Testis (tissue), 3 donors: ENCODE data around the gene NLRP6. TPM values are rescaled to one million over a fixed set of nuclear protein-coding genes. Genes with fewer than 3 reads are reported as not detected.

Source experiments
- DNase-seq: peaks from one replicate; pipeline ENCODE4 v3.0.0-alpha.2; 2019
- H3K27ac ChIP-seq, 2 donors: fragments of 200-600 bp; sonication (generic); one replicate each; pipeline ENCODE4 v1.5.1; 2019
- H3K27me3 ChIP-seq: fragments of 200-600 bp; sonication (generic); one replicate; pipeline ENCODE4 v1.5.1; 2019
- H3K36me3 ChIP-seq: fragments of 200-600 bp; sonication (generic); one replicate; pipeline ENCODE4 v1.5.1; 2017; ENCODE audit warnings: low read depth; ENCODE audit errors: missing control alignments
- H3K4me1 ChIP-seq: fragments of 200-600 bp; sonication (generic); one replicate; pipeline ENCODE4 v1.5.1; 2019
- H3K4me3 ChIP-seq, 2 donors: fragments of 200-600 bp; sonication (generic); one replicate each; pipeline ENCODE4 v1.5.1; 2017 to 2019
- H3K9me3 ChIP-seq: fragments of 200-600 bp; sonication (generic); one replicate; pipeline ENCODE4 v1.5.1; 2017
- POLR2A ChIP-seq: fragments of 450-650 bp; IDR thresholded peaks from one replicate; pipeline ENCODE4 v1.6.1; 2017; ENCODE audit warnings: antibody characterized with exemption, mild to moderate bottlenecking, moderate library complexity
- WGBS, 2 donors: methylation state at CpG; one replicate each; pipeline ENCODE4 v1.1.5; 2018; 5-methylcytosine and 5-hydroxymethylcytosine counted together
- intact Hi-C: fragments of 100-400 bp; cut with DNase I; formaldehyde crosslinking; loops from one replicate; pipeline ENCODE4 v1.15.1; 2023; ENCODE audit warnings: low total_unique reads
- polyA plus RNA-seq: library from polyadenylated mRNA; stranded (reverse); fragments of 350-450 nt; fragmentation: Illumina TruSeq; extraction: RNeasy Lipid Tissue Mini Kit (QIAGEN cat#74804); gene quantifications from one replicate; pipeline ENCODE4 v1.2.3, GENCODE V29; 2014; ENCODE audit warnings: low read depth, low replicate concordance; ENCODE audit not compliant: insufficient read depth
- total RNA-seq, 2 donors: library from RNA; depleted of rRNA; stranded (reverse); fragments of >200 nt; gene quantifications; one replicate each; pipeline ENCODE4 v1.2.3, GENCODE V29; 2016
- TF ChIP-seq, protein P1 (sequence below), 3 experiments: fragments of 450-650 bp in 2 of 3; fragments of 200-600 bp in 1 of 3; sonication (generic) in 1 of 3; IDR thresholded peaks; one replicate each; pipeline ENCODE4 v1.5.1; 2016 to 2019; ENCODE audit warnings: antibody characterized with exemption in 3 of 3, mild to moderate bottlenecking in 2 of 3, moderate library complexity in 1 of 3

Gene NLRP6
- total and polyA plus RNA-seq, 3 donors from 2014 or later: 0.26 to 2.4 (median 0.31) TPM

GRCh38 chr11:270451-271318, 7.5 kb upstream of the NLRP6 start:
- Histone ChIP-seq H3K36me3 (no peaks in the 10 kb centered on the region), H3K4me1 (no peaks in the 10 kb centered on the region), H3K27me3 (no peaks in the 10 kb centered on the region), H3K27ac (peak overlapping the region in 1 of 2 donors; percentile 19), H3K4me3 (no peak overlapping the region), H3K9me3 (no peaks in the 10 kb centered on the region)
- intact Hi-C loops: no loop called here
- DNase-seq: peak; percentile 13
- 79 to 85% methylated on average over 12 to 18 of the region's 18 CpGs for WGBS, 2 donors
- TF ChIP-seq POLR2A: no peak
- TF ChIP-seq, protein P1, sequence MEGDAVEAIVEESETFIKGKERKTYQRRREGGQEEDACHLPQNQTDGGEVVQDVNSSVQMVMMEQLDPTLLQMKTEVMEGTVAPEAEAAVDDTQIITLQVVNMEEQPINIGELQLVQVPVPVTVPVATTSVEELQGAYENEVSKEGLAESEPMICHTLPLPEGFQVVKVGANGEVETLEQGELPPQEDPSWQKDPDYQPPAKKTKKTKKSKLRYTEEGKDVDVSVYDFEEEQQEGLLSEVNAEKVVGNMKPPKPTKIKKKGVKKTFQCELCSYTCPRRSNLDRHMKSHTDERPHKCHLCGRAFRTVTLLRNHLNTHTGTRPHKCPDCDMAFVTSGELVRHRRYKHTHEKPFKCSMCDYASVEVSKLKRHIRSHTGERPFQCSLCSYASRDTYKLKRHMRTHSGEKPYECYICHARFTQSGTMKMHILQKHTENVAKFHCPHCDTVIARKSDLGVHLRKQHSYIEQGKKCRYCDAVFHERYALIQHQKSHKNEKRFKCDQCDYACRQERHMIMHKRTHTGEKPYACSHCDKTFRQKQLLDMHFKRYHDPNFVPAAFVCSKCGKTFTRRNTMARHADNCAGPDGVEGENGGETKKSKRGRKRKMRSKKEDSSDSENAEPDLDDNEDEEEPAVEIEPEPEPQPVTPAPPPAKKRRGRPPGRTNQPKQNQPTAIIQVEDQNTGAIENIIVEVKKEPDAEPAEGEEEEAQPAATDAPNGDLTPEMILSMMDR (IDR thresholded peaks at IDR 0.05): no peak

- Histone ChIP-seq H3K4me3 (no peak overlapping the region), H3K27me3 (no peaks in the 10 kb centered on the region), H3K4me1 (no peaks in the 10 kb centered on the region), H3K9me3 (no peaks in the 10 kb centered on the region), H3K36me3 (no peaks in the 10 kb centered on the region), H3K27ac (no peak overlapping the region)
- 78 to 81% methylated on average over 7 to 8 of the region's 8 CpGs for WGBS, 2 donors
- intact Hi-C loops: no loop called here
- TF ChIP-seq, protein P1 (IDR thresholded peaks at IDR 0.05): no peak
- TF ChIP-seq POLR2A: no peak
- no peak for DNase-seq
Measured at GRCh38 chr11:271319-271715, 6.9 kb upstream of the NLRP6 start.

GRCh38 chr11:272195-272930, 5.8 kb upstream of the NLRP6 start:
- no peak for TF ChIP-seq POLR2A
- TF ChIP-seq, protein P1 (IDR thresholded peaks at IDR 0.05): no peak
- Histone ChIP-seq H3K9me3 (no peaks in the 10 kb centered on the region), H3K27ac (no peak overlapping the region), H3K36me3 (no peaks in the 10 kb centered on the region), H3K4me1 (no peaks in the 10 kb centered on the region), H3K27me3 (no peaks in the 10 kb centered on the region), H3K4me3 (no peak overlapping the region)
- 91 to 92% methylated on average over 18 to 22 of the region's 22 CpGs for WGBS, 2 donors
- DNase-seq: no peak
- intact Hi-C loops: no loop called here

GRCh38 chr11:272931-273198, 5.3 kb upstream of the NLRP6 start:
- no peaks in the 10 kb centered on the region for H3K9me3 ChIP-seq
- DNase-seq: no peak
- H3K27ac ChIP-seq: no peak overlapping the region
- no peaks in the 10 kb centered on the region for H3K27me3 ChIP-seq
- intact Hi-C loops: no loop called here
- H3K4me1 ChIP-seq: no peaks in the 10 kb centered on the region
- H3K36me3 ChIP-seq: no peaks in the 10 kb centered on the region
- 86 to 91% methylated on average over 6 of the region's 6 CpGs for WGBS, 2 donors
- H3K4me3 ChIP-seq: no peak overlapping the region
- TF ChIP-seq POLR2A: no peak
- TF ChIP-seq, protein P1 (IDR thresholded peaks at IDR 0.05): no peak
